ENCODE results near the gene STXBP3. TPM values are rescaled to one million over a fixed set of nuclear protein-coding genes. Genes with fewer than 3 reads are reported as not detected.

STXBP3 gene
- total and polyA plus RNA-seq, 2 of the 13 experiments (the other 11 are each of a cell fraction or from before 2014, with no cell fraction given): 13.0 to 20.8 TPM

DNA sequence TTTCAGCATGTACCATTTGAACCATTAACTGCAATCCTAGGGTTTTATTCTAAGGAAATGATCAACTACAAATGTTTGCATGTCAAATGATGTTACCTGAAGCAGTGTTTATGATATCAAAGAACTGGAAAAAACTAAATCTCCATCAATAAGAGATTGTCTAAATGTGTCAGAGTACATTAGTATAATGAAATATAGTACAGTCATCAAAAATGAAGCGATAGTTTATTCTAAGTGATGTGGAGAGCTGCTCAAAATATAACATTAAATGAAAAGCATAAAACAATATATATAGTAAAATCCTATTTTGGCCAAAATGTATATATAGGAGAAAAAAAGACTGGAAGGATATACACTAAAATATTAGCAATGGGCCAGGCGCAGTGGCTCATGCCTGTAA, 86.5 kb downstream of the STXBP3 start:
- H3K9ac ChIP-seq (ENCODE audit: insufficient read depth, low read depth, low read length): no peak overlapping the region
- ChIA-PET CTCF (ENCODE audit: low intra/inter-chr PET ratio, low total read pairs) (no interaction called here), POLR2A (no interaction called here)
- WGBS (ENCODE audit: low lambda C conversion rate): 52% methylated on average over 2 of the region's 2 CpGs
- BruUV-seq (replicated peaks): no TSS peak
- H3K4me2 ChIP-seq (ENCODE audit: low read depth, low read length): no peak overlapping the region
- H3K27ac ChIP-seq (ENCODE audit: extremely low read length, insufficient read depth, low read length): no peak overlapping the region
- FAIRE-seq (no peak), ATAC-seq (no peak), DNase-seq (ENCODE audit: low spot score) (no peak)
- no peaks in the 10 kb centered on the region for H3K9me3 ChIP-seq (ENCODE audit: low read length)
- H3K4me1 ChIP-seq (ENCODE audit: insufficient read depth, low read length): peaks cover 32% of the 10 kb centered on the region
- H3K36me3 ChIP-seq (replicated peaks in 1 of 2; ENCODE audit: control insufficient read depth in 1 of 2, insufficient read depth in 2 of 2, low read length in 2 of 2): no peaks in the 10 kb centered on the region
- no peak overlapping the region for H2AFZ ChIP-seq (ENCODE audit: low read length)
- H4K20me1 ChIP-seq (ENCODE audit: insufficient read depth, low read length): no peaks in the 10 kb centered on the region
- H3K4me3 ChIP-seq (replicated peaks in 1 of 3; ENCODE audit: insufficient read depth in 1 of 3, low read depth in 2 of 3, low read length in 3 of 3): no peak overlapping the region
- H3K27me3 ChIP-seq (ENCODE audit: control insufficient read depth in 1 of 2, insufficient read depth in 2 of 2, low read length in 2 of 2): peaks cover 2 to 7% of the 10 kb centered on the region in 2 experiments; a peak in 1 of 5 replicates
- in situ Hi-C loops (cut with HindIII; ENCODE audit: extremely low pct_ligation_motif_present, low pct_unique_long_range_greater_than_20kb): loop anchor here (5.0 kb wide), 1 partner anchor 59 kb away; no protein-coding TSS in a partner anchor
- TF ChIP-seq MAFK (conservative IDR thresholded peaks at IDR 0.05 in 1 of 2, IDR thresholded peaks at IDR 0.05 in 1 of 2; ENCODE audit: low read length in 2 of 2): peak; percentile 11 to 35; a peak in 1 of 4 replicates
- TF ChIP-seq ZNF143 (CRISPR knock-in tag; IDR thresholded peaks at IDR 0.05): no peak
- H3K79me2 ChIP-seq (ENCODE audit: insufficient read depth, low read length): no peaks in the 10 kb centered on the region
- intact Hi-C loops (cut with micrococcal nuclease; ENCODE audit: unreplicated experiment): no loop called here

DNA sequence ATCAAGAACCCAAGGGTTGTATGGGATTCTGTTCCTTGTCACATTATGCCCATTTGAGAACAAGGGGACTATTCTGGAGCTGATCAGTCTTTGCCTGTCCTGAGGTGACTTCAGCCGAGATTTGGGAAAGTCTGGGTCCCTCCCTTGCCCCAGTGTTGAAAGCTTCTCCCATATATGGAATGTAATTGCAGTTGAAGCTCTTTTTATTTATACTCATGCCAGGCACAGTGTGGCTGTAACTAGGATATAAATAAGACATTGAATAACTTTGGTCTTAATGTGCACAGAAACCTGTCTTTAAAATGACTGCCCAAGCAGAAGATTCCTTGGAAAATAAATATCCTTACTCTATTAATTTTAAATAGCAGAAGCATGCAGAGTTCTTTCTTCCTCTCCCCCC, 95.2 kb downstream of the STXBP3 start:
- FAIRE-seq: no peak
- Histone ChIP-seq H3K9me3 (ENCODE audit: low read length) (no peaks in the 10 kb centered on the region), H2AFZ (ENCODE audit: low read length) (no peak overlapping the region), H4K20me1 (ENCODE audit: insufficient read depth, low read length) (no peaks in the 10 kb centered on the region), H3K79me2 (ENCODE audit: insufficient read depth, low read length) (no peaks in the 10 kb centered on the region), H3K27me3 (ENCODE audit: control insufficient read depth in 1 of 2, insufficient read depth in 2 of 2, low read length in 2 of 2) (peaks cover 0 to 6% of the 10 kb centered on the region in 2 experiments; a peak in 1 of 5 replicates), H3K9ac (ENCODE audit: insufficient read depth, low read depth, low read length) (no peak overlapping the region), H3K4me2 (ENCODE audit: low read depth, low read length) (no peak overlapping the region), H3K36me3 (replicated peaks in 1 of 2; ENCODE audit: control insufficient read depth in 1 of 2, insufficient read depth in 2 of 2, low read length in 2 of 2) (no peaks in the 10 kb centered on the region), H3K4me1 (ENCODE audit: insufficient read depth, low read length) (no peaks in the 10 kb centered on the region), H3K27ac (ENCODE audit: extremely low read length, insufficient read depth, low read length) (no peak overlapping the region), H3K4me3 (replicated peaks in 1 of 3; ENCODE audit: insufficient read depth in 1 of 3, low read depth in 2 of 3, low read length in 3 of 3) (no peak overlapping the region)
- ChIA-PET POLR2A (no interaction called here), CTCF (ENCODE audit: low intra/inter-chr PET ratio, low total read pairs) (no interaction called here)
- no peak for ATAC-seq
- intact Hi-C loops (cut with micrococcal nuclease; ENCODE audit: unreplicated experiment) (no loop called here), in situ Hi-C loops (cut with HindIII; ENCODE audit: extremely low pct_ligation_motif_present, low pct_unique_long_range_greater_than_20kb) (no loop called here)
- DNase-seq (ENCODE audit: low spot score): no peak
- TF ChIP-seq BORCS8-MEF2B (CRISPR knock-in tag; IDR thresholded peaks at IDR 0.05) (no peak), ZNF451 (CRISPR knock-in tag; IDR thresholded peaks at IDR 0.05) (no peak), NONO (IDR thresholded peaks at IDR 0.05) (no peak), NONO (CRISPR knock-in tag; conservative IDR thresholded peaks at IDR 0.05) (no peak), NFKB2 (CRISPR knock-in tag; IDR thresholded peaks at IDR 0.05; ENCODE audit: borderline replicate concordance) (no peak), RFX1 (IDR thresholded peaks at IDR 0.05) (no peak), ZNF317 (CRISPR knock-in tag; IDR thresholded peaks at IDR 0.05) (no peak), KLF6 (CRISPR knock-in tag; IDR thresholded peaks at IDR 0.05) (no peak), RBFOX2 (IDR thresholded peaks at IDR 0.05; ENCODE audit: low read depth, low read length) (no peak), ZNF496 (CRISPR knock-in tag; IDR thresholded peaks at IDR 0.05; ENCODE audit: insufficient replicate concordance) (no peak)
- TF ChIP-seq, protein P1, sequence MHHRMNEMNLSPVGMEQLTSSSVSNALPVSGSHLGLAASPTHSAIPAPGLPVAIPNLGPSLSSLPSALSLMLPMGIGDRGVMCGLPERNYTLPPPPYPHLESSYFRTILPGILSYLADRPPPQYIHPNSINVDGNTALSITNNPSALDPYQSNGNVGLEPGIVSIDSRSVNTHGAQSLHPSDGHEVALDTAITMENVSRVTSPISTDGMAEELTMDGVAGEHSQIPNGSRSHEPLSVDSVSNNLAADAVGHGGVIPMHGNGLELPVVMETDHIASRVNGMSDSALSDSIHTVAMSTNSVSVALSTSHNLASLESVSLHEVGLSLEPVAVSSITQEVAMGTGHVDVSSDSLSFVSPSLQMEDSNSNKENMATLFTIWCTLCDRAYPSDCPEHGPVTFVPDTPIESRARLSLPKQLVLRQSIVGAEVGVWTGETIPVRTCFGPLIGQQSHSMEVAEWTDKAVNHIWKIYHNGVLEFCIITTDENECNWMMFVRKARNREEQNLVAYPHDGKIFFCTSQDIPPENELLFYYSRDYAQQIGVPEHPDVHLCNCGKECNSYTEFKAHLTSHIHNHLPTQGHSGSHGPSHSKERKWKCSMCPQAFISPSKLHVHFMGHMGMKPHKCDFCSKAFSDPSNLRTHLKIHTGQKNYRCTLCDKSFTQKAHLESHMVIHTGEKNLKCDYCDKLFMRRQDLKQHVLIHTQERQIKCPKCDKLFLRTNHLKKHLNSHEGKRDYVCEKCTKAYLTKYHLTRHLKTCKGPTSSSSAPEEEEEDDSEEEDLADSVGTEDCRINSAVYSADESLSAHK (CRISPR knock-in tag; IDR thresholded peaks at IDR 0.05; ENCODE audit: borderline replicate concordance): no peak
- TF ChIP-seq, protein P2, sequence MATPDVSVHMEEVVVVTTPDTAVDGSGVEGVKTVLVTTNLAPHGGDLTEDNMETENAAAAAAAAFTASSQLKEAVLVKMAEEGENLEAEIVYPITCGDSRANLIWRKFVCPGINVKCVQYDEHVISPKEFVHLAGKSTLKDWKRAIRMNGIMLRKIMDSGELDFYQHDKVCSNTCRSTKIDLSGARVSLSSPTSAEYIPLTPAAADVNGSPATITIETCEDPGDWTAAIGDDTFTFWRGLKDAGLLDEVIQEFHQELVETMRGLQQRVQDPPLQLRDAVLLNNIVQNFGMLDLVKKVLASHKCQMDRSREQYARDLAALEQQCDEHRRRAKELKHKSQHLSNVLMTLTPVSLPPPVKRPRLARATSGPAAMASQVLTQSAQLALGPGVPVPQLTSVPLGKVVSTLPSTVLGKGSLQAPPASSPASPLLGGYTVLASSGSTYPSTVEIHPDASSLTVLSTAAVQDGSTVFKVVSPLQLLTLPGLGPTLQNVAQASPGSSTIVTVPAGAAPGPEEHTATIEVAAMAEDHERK (CRISPR knock-in tag; IDR thresholded peaks at IDR 0.05; ENCODE audit: low read depth): no peak
- BruUV-seq (replicated peaks): no TSS peak
- no CpG with 5 or more reads among the region's 1 CpG for WGBS (ENCODE audit: low lambda C conversion rate)
